Activated CD8-positive, alpha-beta memory T cell treated with anti-CD3 and anti-CD28 coated beads, Interleukin-2, amount 10 ng/mL, durations not matched to agents 7 days and 5 days (primary cell): Measurements from ENCODE around the gene SEC61A2. TPM values are rescaled to one million over a fixed set of nuclear protein-coding genes. Genes with fewer than 3 reads are reported as not detected.
A peak's percentile ranks its signal among the peaks of the same experiment; 100 is the strongest.
"Not testable (repeated sequence)": the region's sequence is repeated elsewhere in the genome, so short reads cannot be mapped to it uniquely, and the experiment has no call there.

Experiments
- ATAC-seq: fragments of 150-1000 bp; cut with Tn5 transposase; one replicate; pipeline ENCODE4 v1.10.0; 2021; ENCODE audit warnings: moderate library complexity
- CTCF ChIA-PET: fragments of 350-600 bp; sonication (Branson Sonifier 250); formaldehyde crosslinking; loops from one replicate; lab custom pipeline; 2021; ENCODE audit warnings: antibody characterized with exemption; lab: Charles Lee
- DNase-seq: peaks from one replicate; pipeline ENCODE4 v3.0.0-alpha.2; 2020
- H3K27ac Mint-ChIP-seq: one replicate; pipeline ENCODE4 v1.8.0; 2021; ENCODE audit warnings: mild to moderate bottlenecking, mixed read lengths
- H3K27me3 Mint-ChIP-seq: one replicate; pipeline ENCODE4 v1.8.0; 2021; ENCODE audit warnings: mixed read lengths
- H3K36me3 Mint-ChIP-seq: one replicate; pipeline ENCODE4 v1.8.0; 2021; ENCODE audit warnings: mild to moderate bottlenecking, mixed read lengths
- H3K4me1 Mint-ChIP-seq: one replicate; pipeline ENCODE4 v1.8.0; 2021; ENCODE audit warnings: mixed read lengths
- H3K4me3 Mint-ChIP-seq: one replicate; pipeline ENCODE4 v1.8.0; 2021; ENCODE audit warnings: mild to moderate bottlenecking, moderate library complexity, mixed read lengths
- H3K9me3 Mint-ChIP-seq: one replicate; pipeline ENCODE4 v1.8.0; 2022; ENCODE audit warnings: low read depth, mixed read lengths
- total RNA-seq, 2 experiments: library from RNA; stranded (reverse); gene quantifications; one replicate each; pipeline ENCODE4 v1.2.3, GENCODE V29; 2021

The SEC61A2 gene
- total RNA-seq, 2 experiments from 2014 or later = 13.9 to 16.1 TPM

DNA sequence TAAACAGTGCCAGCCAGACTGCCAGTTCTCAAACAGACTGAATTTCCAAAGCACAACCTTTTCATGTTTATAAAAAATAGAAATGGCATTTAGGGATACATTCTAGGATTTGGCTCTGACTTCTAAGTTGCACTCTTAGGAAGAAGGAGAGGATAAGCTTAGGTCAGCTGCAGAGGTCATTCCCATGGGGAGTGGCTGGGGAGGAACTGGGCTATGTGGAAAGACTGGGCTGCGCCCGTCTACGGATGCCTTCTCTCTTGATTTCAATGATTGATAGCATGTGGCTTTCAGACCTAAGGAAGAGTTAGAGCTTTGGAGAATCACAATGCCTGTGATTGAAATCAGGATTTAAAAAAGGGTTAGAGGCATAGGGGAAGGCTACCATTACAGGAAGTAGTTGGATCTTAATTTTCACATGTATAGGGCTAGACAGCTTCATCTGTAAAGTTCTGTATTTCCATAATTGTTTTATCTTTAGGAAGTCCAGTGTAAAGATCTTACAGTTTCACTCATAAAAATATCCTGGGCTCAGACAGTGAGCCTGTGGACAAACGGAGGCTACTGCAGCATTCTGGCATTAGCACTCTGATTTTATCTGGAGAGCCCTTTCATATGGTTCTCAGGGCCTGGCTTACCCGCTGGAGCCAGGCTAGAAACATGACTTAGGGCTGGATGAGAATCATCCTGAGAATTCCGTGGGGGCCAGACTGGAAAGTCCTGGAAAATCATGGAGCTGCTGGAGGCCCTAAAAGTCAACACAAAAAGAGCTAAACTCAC lies 36.7 kb downstream of the SEC61A2 start:
- no peak for ATAC-seq
- Mint-ChIP-seq H3K4me1 (no peaks in the 10 kb centered on the region), H3K27me3 (no peaks in the 10 kb centered on the region), H3K36me3 (peaks cover 56% of the 10 kb centered on the region), H3K4me3 (no peak overlapping the region), H3K9me3 (no peaks in the 10 kb centered on the region), H3K27ac (peak overlapping the region; percentile 42)
- CTCF ChIA-PET = interaction anchor here (1.5 to 1.9 kb wide), 2 partner anchors 14 to 37 kb away, joined by 3 to 5 read pairs; no protein-coding TSS in a partner anchor
- DNase-seq = peak; percentile 5

DNA sequence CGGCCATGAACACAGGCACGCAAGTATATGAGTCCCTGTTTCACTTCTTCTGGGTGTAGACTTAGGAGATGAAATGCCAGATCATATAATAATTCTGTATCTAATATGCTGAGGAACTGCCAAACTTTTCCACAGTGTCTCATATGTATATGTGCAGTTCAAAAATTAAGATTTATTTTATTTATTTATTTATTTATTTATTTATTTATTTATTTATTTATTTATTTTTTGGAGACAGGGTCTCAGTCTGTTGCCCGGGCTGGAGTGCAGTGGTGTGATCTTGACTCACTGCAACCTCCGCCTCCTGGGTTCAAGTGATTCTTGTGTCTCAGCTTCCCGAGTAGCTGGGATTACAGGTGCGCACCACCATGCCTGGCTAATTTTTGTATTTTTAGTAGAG lies 42.0 kb downstream of the SEC61A2 start:
- ATAC-seq, H3K27ac Mint-ChIP-seq, CTCF ChIA-PET, H3K9me3 Mint-ChIP-seq, DNase-seq, H3K27me3 Mint-ChIP-seq, H3K4me3 Mint-ChIP-seq, H3K4me1 Mint-ChIP-seq: not testable (repeated sequence)
- peaks cover 47% of the 10 kb centered on the region for H3K36me3 Mint-ChIP-seq

DNA sequence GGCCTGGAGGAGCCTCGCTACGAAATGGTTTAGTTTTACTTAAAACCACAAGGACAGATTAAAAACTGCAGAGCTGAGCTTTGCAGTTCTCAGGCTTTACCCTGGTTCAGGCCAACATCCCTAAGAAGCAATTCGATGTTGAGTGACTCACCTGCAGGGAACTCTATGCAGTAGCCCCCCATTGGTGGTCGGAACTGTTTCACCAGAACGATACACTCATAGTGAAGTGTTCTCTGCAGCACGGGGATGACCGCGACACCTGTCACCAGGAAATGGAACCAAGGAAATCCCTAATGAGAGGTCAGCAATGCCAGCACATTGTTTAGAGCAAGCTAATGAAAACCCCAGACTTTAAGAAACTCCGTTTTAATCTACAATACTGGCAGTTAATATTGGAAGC lies 48.2 kb downstream of the SEC61A2 start:
- H3K27me3 Mint-ChIP-seq = no peaks in the 10 kb centered on the region
- peak overlapping the region; percentile 28 for H3K27ac Mint-ChIP-seq
- no peak overlapping the region for H3K4me3 Mint-ChIP-seq
- peaks cover 44% of the 10 kb centered on the region for H3K4me1 Mint-ChIP-seq
- DNase-seq (peak; percentile 40), ATAC-seq (no peak)
- CTCF ChIA-PET = interaction anchor here (1.5 kb wide), 1 partner anchor 48 kb away, joined by 3 read pairs; no protein-coding TSS in a partner anchor
- H3K36me3 Mint-ChIP-seq = peaks cover 40% of the 10 kb centered on the region
- peaks cover 4% of the 10 kb centered on the region for H3K9me3 Mint-ChIP-seq

DNA sequence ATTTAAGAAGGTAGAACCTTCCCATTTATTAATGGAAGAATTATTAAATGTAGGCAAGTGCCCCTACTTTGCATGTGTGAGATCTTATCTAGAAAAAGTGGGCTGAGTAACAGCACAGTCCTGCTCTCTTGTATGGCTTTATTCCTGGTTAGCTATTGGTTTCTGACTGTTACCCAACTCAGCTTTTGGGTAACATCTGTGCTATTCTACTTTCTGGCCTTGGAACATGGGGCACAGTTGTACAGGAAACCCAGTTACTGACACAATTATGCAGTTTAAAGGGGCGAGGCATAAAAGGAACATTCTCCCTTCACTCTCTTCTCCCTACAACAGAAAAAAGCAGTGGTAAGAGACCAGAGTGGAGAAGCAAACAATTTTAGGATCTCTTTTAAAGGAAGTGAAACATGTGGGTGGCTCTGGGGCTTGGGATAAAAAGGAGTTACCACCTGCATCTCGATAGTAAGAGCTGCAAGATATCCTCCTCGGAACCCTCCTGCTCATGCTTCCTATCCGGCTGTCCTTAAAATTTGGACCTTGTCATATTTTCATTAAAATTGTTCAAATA lies 50.2 kb downstream of the SEC61A2 start:
- Mint-ChIP-seq H3K9me3 (peaks cover 4% of the 10 kb centered on the region), H3K36me3 (peaks cover 44% of the 10 kb centered on the region), H3K4me3 (no peak overlapping the region), H3K27ac (peak overlapping the region; percentile 53), H3K4me1 (peaks cover 44% of the 10 kb centered on the region), H3K27me3 (no peaks in the 10 kb centered on the region)
- no peak for ATAC-seq
- peak; percentile 25 for DNase-seq
- CTCF ChIA-PET = interaction anchor here (0.9 to 3.1 kb wide), 4 partner anchors 10 to 22 kb away, joined by 3 to 11 read pairs (median 4); partner anchors contain the start of genes CDC123 and NUDT5

DNA sequence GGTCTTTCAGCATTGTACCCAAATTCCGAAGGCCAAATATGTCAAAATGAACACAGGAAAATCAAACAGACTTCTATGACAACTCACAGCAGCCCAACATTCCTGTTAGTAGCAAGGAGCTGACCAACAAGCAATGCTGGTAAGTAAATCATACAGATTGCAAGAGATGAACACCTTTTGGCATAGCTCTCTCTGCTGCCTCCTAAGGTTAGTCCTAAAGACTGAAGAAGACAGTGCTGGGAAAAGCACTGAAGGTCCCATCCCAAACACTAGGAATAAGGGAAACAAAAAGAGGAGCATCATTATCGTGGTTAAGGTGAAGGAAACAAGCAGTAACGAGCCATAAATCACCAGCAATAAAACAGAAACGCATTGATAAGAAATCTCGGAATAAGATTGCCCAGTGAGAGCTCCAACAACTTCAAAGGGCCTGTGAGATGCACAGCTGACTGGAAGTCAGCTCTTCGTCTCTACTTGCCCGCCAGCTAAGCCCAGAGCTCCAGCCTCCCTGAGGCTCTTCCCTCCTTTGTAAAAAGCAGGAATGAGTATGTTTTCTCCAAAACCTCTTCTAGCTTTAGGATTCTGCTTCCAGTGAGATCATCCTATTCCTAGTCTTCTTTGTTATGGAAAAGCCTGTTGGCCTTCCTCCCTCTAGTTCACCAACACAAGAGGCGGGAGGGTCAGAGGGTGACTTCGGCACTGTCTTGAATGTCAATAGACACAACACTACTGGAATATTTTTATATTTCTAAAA lies 50.9 kb downstream of the SEC61A2 start:
- peaks cover 46% of the 10 kb centered on the region for H3K4me1 Mint-ChIP-seq
- CTCF ChIA-PET = interaction anchor here (0.6 to 3.1 kb wide), 6 partner anchors 9 to 21 kb away, joined by 3 to 11 read pairs (median 4); partner anchors contain the start of genes CDC123 and NUDT5
- no peak for ATAC-seq
- peak; percentile 3 for DNase-seq
- H3K4me3 Mint-ChIP-seq = no peak overlapping the region
- no peaks in the 10 kb centered on the region for H3K27me3 Mint-ChIP-seq
- H3K36me3 Mint-ChIP-seq = peaks cover 51% of the 10 kb centered on the region
- H3K9me3 Mint-ChIP-seq = peaks cover 4% of the 10 kb centered on the region
- peak overlapping the region; percentile 98 for H3K27ac Mint-ChIP-seq

DNA sequence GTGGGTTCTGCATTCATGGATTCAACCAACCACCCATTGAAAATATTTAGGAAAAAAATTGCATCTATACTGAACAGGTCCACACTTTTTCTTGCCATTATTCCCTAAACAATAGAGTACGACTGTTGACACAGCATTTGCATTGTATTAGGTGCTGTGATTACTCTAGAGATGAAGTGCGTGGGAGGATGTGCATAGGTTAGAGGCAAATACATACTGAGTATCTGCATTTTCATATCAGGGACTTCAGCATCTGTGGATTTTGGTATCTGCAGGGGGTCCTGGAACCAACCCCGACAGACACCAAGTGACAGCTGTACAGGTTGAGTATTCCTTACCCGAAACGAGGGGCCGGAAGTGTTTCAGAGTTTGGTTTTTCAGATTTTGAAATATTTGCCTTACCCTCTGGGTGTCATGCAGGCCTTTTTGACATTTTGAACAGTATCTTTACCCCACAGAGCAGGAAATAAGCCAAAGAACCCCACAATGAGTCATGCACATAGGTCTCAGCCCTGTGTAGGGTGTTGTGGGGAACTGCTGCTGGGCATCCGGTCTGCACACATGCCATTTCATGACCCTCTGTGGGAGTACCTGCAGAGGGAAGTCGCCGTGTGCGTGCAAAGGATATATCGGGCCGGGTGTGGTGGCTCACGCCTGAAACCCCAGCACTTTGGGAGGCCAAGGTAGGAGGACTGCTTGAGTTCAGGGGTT lies 51.7 kb downstream of the SEC61A2 start:
- H3K27ac Mint-ChIP-seq = peak overlapping the region; percentile 98
- CTCF ChIA-PET = interaction anchor here (0.6 to 3.1 kb wide), 4 partner anchors 8 to 15 kb away, joined by 3 to 11 read pairs (median 4); partner anchors contain the start of genes CDC123 and NUDT5
- H3K4me3 Mint-ChIP-seq = peak overlapping the region; percentile 41
- peaks cover 4% of the 10 kb centered on the region for H3K9me3 Mint-ChIP-seq
- DNase-seq (peak; percentile 95), ATAC-seq (peak; percentile 99)
- peaks cover 58% of the 10 kb centered on the region for H3K36me3 Mint-ChIP-seq
- H3K27me3 Mint-ChIP-seq = no peaks in the 10 kb centered on the region
- peaks cover 50% of the 10 kb centered on the region for H3K4me1 Mint-ChIP-seq

DNA sequence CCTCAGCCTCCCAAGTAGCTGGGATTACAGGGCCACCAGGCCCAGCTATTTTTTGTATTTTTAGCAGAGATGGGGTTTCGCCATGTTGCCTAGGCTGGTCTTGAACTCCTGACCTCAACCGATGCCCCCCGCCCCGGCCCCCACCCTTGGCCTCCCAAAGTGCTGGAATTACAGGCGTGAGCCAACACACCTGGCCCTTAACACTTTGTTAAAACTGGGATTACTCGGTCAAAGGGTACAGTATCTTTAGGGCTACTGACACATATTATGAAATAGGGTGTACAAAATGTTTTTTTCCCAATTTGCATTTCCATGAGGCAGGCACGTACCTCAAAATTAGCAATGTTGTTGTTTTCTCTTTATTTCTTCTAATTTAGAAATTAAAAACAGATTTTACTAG lies 54.7 kb downstream of the SEC61A2 start:
- H3K9me3 Mint-ChIP-seq = peaks cover 4% of the 10 kb centered on the region

DNA sequence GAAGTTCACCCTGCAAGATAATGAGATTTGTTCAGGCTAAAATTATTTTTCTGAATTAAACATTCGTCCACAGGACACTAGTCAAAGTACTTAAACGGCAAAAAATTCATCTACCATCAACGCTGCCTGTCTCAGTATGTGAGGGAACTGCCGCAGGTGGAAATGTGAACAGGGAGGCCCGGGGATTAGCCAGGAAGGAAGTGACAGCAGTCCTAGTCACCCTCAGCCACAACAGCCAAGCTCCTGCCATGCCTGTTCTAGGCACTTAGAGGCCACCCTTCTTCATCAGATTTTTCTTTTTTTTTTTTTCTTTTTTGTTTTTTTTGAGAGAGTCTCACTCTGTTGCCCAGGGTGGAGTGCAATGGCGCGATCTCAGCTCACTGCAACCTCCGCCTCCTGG lies 56.8 kb downstream of the SEC61A2 start:
- H3K27ac Mint-ChIP-seq = peak overlapping the region; percentile 61
- CTCF ChIA-PET = no interaction called here
- peaks cover 64% of the 10 kb centered on the region for H3K36me3 Mint-ChIP-seq
- H3K27me3 Mint-ChIP-seq = no peaks in the 10 kb centered on the region
- no peak for ATAC-seq
- peaks cover 4% of the 10 kb centered on the region for H3K9me3 Mint-ChIP-seq
- H3K4me3 Mint-ChIP-seq = no peak overlapping the region
- peaks cover 48% of the 10 kb centered on the region for H3K4me1 Mint-ChIP-seq
- DNase-seq = no peak

More for the DNA sequence above, 54.7 kb downstream of the SEC61A2 start:
- Mint-ChIP-seq H3K36me3 (peaks cover 68% of the 10 kb centered on the region), H3K27ac (no peak overlapping the region), H3K4me1 (peaks cover 58% of the 10 kb centered on the region), H3K4me3 (no peak overlapping the region), H3K27me3 (no peaks in the 10 kb centered on the region)
- no peak for ATAC-seq
- CTCF ChIA-PET = interaction anchor here (2.6 kb wide), 1 partner anchor 11 kb away, joined by 12 read pairs; the partner anchor contains the start of genes CDC123 and NUDT5
- DNase-seq = peak; percentile 2

DNA sequence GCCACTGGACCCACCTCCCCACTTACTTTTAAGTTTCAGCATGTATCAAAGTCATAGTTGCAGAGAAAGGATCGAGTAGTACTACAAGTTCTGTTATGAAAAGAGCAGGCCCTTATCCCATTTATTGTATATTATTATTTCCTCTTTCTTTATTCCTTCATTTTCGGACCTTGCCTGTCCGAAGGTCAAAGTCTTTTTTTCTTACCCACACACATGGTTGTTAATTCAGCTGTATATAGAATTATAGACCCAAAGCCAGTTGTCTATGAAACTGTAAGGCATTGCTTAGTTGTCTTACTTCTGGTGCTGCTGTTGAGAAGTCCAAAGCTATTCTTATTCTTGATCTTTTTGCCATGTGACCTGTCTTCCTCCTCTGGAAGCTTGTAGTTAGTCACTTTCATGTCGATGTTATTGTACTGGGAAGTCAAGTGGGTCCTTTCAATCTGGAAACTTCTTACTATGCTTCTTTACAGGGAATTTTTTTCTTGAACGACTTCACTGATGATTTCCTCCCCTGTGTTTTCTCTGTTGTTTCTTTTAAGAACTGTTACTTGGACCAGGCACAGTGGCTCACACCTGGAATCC lies 57.9 kb downstream of the SEC61A2 start:
- peaks cover 47% of the 10 kb centered on the region for H3K4me1 Mint-ChIP-seq

DNA sequence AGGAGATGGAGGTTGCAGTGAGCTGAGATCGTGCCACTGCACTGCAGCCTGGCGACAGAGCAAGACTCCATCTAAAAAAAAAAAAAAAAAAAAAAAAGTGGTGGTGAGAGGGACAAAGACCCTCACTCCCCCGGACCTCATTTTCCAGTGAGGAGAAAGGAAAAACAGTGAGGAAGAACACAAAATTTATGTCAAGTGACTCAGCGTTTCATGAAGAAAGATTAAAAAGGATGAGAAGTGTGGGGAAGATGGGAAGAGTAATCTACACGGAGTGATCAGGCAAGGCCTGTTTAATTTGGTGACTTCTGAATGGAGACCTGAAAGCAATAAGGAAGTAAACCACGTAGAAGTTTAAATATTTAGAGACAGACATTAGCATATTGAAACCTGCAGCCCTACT lies 59.2 kb downstream of the SEC61A2 start:
- H3K9me3 Mint-ChIP-seq = no peaks in the 10 kb centered on the region
- H3K36me3 Mint-ChIP-seq = peaks cover 55% of the 10 kb centered on the region
- ATAC-seq (no peak), DNase-seq (no peak)
- peak overlapping the region; percentile 4 for H3K27ac Mint-ChIP-seq
- H3K27me3 Mint-ChIP-seq = no peaks in the 10 kb centered on the region
- H3K4me3 Mint-ChIP-seq = no peak overlapping the region
- CTCF ChIA-PET = interaction anchor here (1.1 kb wide), 1 partner anchor 93 kb away, joined by 3 read pairs; no protein-coding TSS in a partner anchor
- peaks cover 54% of the 10 kb centered on the region for H3K4me1 Mint-ChIP-seq

More for the DNA sequence above, 57.9 kb downstream of the SEC61A2 start:
- ATAC-seq (no peak), DNase-seq (no peak)
- CTCF ChIA-PET = interaction anchor here (0.6 kb wide), 1 partner anchor 33 kb away, joined by 3 read pairs; no protein-coding TSS in a partner anchor
- Mint-ChIP-seq H3K4me3 (no peak overlapping the region), H3K9me3 (peaks cover under 1% of the 10 kb centered on the region), H3K27ac (peak overlapping the region; percentile 34), H3K27me3 (no peaks in the 10 kb centered on the region), H3K36me3 (peaks cover 60% of the 10 kb centered on the region)

DNA sequence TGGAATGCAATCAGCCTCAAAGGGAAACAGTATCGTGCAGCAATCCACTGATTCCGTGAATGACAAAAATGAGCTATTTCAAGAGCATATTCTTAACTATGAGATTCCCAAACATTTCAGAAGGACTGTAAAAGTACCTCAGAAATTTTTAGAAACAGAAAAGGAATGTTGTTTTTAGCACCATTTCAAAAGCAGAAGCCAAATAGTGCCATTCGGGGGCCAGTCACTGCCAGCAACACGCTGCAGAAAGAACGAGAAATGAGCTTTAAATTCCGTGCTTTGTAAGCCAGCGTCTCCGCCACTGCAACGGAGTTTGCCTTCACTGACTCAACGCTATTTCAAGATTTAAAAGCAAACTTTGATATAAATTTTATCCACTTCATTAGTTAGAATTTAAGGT lies 59.9 kb downstream of the SEC61A2 start:
- no peak for ATAC-seq
- peaks cover 59% of the 10 kb centered on the region for H3K4me1 Mint-ChIP-seq
- H3K9me3 Mint-ChIP-seq = no peaks in the 10 kb centered on the region
- peaks cover 53% of the 10 kb centered on the region for H3K36me3 Mint-ChIP-seq
- CTCF ChIA-PET = interaction anchor here (1.0 to 1.7 kb wide), 2 partner anchors 8 to 25 kb away, joined by 3 to 5 read pairs; no protein-coding TSS in a partner anchor
- no peak for DNase-seq
- H3K4me3 Mint-ChIP-seq = no peak overlapping the region
- no peaks in the 10 kb centered on the region for H3K27me3 Mint-ChIP-seq
- no peak overlapping the region for H3K27ac Mint-ChIP-seq

DNA sequence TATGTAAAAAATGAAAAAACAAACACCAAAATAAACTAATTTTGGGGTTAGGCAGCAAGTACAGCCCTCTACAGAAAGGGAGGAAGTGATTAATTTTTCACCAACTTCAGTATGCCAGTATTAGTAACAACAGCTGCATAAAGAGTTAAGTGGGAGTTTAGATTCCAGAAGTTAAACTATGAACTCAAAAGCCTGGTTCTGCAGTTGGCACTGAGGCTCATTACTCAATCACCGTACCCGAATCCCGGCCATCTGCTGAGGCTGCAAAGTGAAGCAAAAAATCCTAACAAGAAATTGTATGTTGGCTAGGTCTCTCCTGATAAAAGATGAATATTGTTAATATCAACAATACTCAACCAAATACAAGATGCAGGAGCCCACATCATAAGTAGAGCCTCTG lies 62.2 kb downstream of the SEC61A2 start:
- Mint-ChIP-seq H3K36me3 (peaks cover 44% of the 10 kb centered on the region), H3K27me3 (no peaks in the 10 kb centered on the region), H3K4me1 (peaks cover 53% of the 10 kb centered on the region), H3K27ac (peak overlapping the region; percentile 81), H3K4me3 (no peak overlapping the region), H3K9me3 (no peaks in the 10 kb centered on the region)
- CTCF ChIA-PET = no interaction called here
- no peak for ATAC-seq
- no peak for DNase-seq
